ENCODE data around the gene CTNNBL1.

GRCh38 chr20:37672143-37672542 is 21.7 kb upstream of the CTNNBL1 start:
- TF ChIP-seq CTCF (conservative IDR thresholded peaks at IDR 0.05 in 1 of 2, IDR thresholded peaks at IDR 0.05 in 1 of 2; ENCODE audit: low read depth in 1 of 2, low read length in 2 of 2) (no peak), EZH2 (IDR thresholded peaks at IDR 0.05; ENCODE audit: low read length, missing control alignments) (no peak)
